ENCODE measurements around the gene NKD1. TPM values are rescaled to one million over a fixed set of nuclear protein-coding genes. Genes with fewer than 3 reads are reported as not detected.

Gene NKD1
- total RNA-seq, 2 donors from 2014 or later = 0.66 to 1.3 TPM

DNA sequence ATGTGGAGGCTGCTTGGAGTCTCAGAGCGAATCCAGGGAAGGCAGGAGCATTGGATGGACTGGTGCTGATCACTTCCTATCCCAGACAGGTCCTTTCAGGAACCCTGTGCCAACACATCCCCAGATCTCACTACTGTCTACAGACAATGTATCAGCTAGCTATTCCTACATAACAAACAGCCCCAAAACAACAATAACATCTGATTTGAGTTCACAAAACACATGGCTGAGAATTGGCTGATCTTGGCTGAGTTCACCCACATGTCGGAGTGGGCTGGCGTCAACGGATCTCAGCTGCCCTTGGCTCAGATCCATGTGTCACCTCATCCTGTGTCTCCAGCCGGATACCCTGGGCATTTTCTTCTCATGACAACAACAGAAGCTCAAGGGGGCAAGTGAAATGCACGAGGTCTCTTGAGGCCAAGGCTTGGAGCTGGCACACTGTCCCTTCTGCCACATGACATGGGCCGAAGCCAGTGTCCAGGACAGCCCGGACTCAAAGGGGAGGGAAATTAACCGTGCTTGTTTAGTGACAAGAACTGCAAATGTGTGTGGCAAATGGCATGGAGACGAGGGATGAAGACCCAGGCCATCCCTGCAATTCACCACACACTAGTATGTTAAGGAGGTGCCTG, 114.2 kb downstream of the NKD1 start:
- no peaks in the 10 kb centered on the region for H3K27me3 Mint-ChIP-seq
- H3K4me1 Mint-ChIP-seq = peaks cover 15% of the 10 kb centered on the region
- H3K36me3 Mint-ChIP-seq (ENCODE audit: low read depth) = peaks cover 1% of the 10 kb centered on the region
- H3K4me3 Mint-ChIP-seq = no peak overlapping the region
- H3K9me3 Mint-ChIP-seq = no peaks in the 10 kb centered on the region
- no peak overlapping the region for H3K27ac Mint-ChIP-seq
- no peak for ATAC-seq (replicated peaks)

- ATAC-seq (replicated peaks) = no peak
- Mint-ChIP-seq H3K9me3 (no peaks in the 10 kb centered on the region), H3K27ac (peak overlapping the region; percentile 30), H3K36me3 (ENCODE audit: low read depth) (peaks cover 20% of the 10 kb centered on the region), H3K27me3 (no peaks in the 10 kb centered on the region), H3K4me1 (peaks cover 28% of the 10 kb centered on the region), H3K4me3 (peak overlapping the region; percentile 77)
Measured at GRCh38 chr16:50664270-50664669, 116.1 kb downstream of the NKD1 start.

GRCh38 chr16:50665128-50665878, 117.1 kb downstream of the NKD1 start:
- H3K4me3 Mint-ChIP-seq = peak overlapping the region; percentile 77
- H3K36me3 Mint-ChIP-seq (ENCODE audit: low read depth) = peaks cover 25% of the 10 kb centered on the region
- peak; percentile 43 for ATAC-seq (replicated peaks)
- peak overlapping the region; percentile 30 for H3K27ac Mint-ChIP-seq
- H3K4me1 Mint-ChIP-seq = peaks cover 30% of the 10 kb centered on the region
- no peaks in the 10 kb centered on the region for H3K9me3 Mint-ChIP-seq
- no peaks in the 10 kb centered on the region for H3K27me3 Mint-ChIP-seq

DNA sequence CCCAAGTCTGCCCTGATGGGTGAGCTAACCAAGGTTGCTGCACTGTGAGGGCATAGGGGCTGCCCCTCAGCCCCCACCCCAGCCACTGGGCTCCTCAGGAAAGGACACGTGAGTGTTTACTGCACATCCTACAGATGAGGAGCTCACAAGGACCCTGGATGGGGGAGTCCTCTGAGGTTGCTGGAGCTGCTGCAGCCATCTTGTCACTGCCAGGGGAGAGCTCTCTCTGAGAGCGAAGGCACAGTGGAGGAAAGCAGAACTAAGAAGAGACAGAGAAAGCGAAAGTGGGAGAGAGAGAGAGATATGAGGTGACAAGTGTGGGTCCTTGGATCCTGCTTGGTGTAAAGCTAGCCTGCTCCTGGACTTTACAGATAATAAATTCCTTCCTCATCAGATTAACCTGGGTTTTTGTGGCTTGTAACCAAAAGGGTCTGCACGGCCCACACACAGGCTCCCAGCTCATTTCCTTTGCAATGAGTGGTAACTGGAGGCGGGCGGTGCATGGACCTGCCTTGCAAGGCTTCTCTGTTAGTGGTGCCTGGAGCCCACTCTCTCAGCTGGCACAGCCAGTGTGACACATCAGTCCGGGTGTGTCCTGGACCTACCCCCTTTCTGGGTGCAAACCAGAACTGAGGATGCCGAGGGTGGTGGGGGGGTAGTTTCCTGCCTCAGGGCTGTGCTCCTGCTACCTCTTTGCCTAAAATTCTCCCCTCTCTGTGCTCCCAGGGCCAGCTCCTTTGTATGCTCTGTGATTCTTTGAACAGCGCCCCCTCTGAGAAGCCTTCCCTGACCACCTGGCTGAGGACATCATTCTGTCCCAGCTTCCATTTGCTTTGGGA, 118.7 kb downstream of the NKD1 start:
- Mint-ChIP-seq H3K36me3 (ENCODE audit: low read depth) (peaks cover 40% of the 10 kb centered on the region), H3K9me3 (no peaks in the 10 kb centered on the region), H3K4me3 (peak overlapping the region; percentile 77), H3K27ac (peak overlapping the region; percentile 56), H3K4me1 (peaks cover 35% of the 10 kb centered on the region), H3K27me3 (no peaks in the 10 kb centered on the region)
- peak; percentile 86 for ATAC-seq (replicated peaks)

- H3K9me3 Mint-ChIP-seq = peaks cover 4% of the 10 kb centered on the region
- no peaks in the 10 kb centered on the region for H3K27me3 Mint-ChIP-seq
- H3K36me3 Mint-ChIP-seq (ENCODE audit: low read depth) = peaks cover 49% of the 10 kb centered on the region
- peak overlapping the region; percentile 56 for H3K27ac Mint-ChIP-seq
- H3K4me1 Mint-ChIP-seq = peaks cover 35% of the 10 kb centered on the region
- ATAC-seq (replicated peaks) = peak; percentile 7
- peak overlapping the region; percentile 77 for H3K4me3 Mint-ChIP-seq
Measured at GRCh38 chr16:50667497-50668367, 119.5 kb downstream of the NKD1 start.

DNA sequence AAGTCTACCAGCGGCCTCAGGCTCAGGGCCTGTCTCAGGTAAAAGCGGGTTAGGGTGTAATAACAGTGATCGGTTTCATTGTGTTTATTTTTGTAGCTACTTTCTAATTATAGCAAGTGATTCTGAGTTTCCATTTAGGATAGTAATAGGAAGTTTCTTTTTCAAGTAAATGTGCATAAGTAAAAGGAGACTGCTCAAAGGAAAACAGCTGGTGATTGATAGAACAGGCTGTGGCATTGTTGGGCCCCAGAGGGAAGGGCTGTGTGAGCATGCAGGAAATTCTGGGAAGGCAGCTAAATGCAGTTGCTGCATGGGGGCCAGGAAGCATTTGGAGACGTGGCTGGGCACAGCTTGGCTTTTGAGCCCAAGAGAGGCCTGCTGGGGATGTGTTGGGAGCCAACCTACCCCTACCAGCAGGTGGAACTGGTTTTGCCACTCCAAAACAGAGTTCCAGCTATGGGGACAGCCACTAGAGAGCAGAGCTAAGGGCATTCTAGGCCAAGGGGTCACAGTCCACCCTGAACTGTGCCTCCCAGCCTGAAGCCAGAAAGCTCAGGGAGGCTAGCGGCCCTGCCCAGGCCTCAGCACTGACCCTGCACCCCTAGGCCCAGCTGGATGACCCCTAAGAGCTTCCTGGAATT, 120.3 kb downstream of the NKD1 start:
- Mint-ChIP-seq H3K4me1 (peaks cover 35% of the 10 kb centered on the region), H3K9me3 (peaks cover 4% of the 10 kb centered on the region), H3K36me3 (ENCODE audit: low read depth) (peaks cover 57% of the 10 kb centered on the region), H3K27me3 (no peaks in the 10 kb centered on the region), H3K4me3 (peak overlapping the region; percentile 77), H3K27ac (peak overlapping the region; percentile 56)
- ATAC-seq (replicated peaks) = no peak

DNA sequence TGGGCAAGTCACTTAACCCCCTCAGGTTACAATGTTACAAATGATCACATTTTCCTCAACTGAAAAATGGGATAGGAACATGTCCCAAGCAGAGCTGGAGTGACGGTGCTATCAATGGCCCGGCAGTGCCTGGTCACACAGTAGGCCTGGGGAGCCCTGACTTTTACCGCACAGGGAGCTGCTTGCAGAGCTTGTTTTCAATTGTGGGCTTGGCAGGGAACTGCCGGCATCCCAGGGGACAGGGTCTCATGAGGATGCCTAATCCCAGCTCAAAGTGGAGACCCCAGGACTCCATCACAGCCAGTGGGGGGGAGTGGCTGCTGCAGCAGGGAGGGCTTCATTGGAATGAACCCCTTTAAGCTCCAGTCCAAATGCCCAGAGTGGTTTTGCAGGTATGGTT, 121.5 kb downstream of the NKD1 start:
- no peak for ATAC-seq (replicated peaks)
- H3K27ac Mint-ChIP-seq = no peak overlapping the region
- H3K4me3 Mint-ChIP-seq = no peak overlapping the region
- peaks cover 35% of the 10 kb centered on the region for H3K4me1 Mint-ChIP-seq
- H3K9me3 Mint-ChIP-seq = peaks cover 4% of the 10 kb centered on the region
- peaks cover 69% of the 10 kb centered on the region for H3K36me3 Mint-ChIP-seq (ENCODE audit: low read depth)
- no peaks in the 10 kb centered on the region for H3K27me3 Mint-ChIP-seq

GRCh38 chr16:50670476-50670875, 122.3 kb downstream of the NKD1 start:
- ATAC-seq (replicated peaks) = no peak
- Mint-ChIP-seq H3K4me3 (no peak overlapping the region), H3K27ac (no peak overlapping the region), H3K36me3 (ENCODE audit: low read depth) (peaks cover 76% of the 10 kb centered on the region), H3K4me1 (peaks cover 39% of the 10 kb centered on the region), H3K9me3 (peaks cover 4% of the 10 kb centered on the region), H3K27me3 (no peaks in the 10 kb centered on the region)

GRCh38 chr16:50671644-50672260, 123.6 kb downstream of the NKD1 start:
- Mint-ChIP-seq H3K27ac (no peak overlapping the region), H3K4me1 (peaks cover 41% of the 10 kb centered on the region), H3K4me3 (no peak overlapping the region), H3K36me3 (ENCODE audit: low read depth) (peaks cover 89% of the 10 kb centered on the region), H3K9me3 (peaks cover 4% of the 10 kb centered on the region), H3K27me3 (no peaks in the 10 kb centered on the region)
- ATAC-seq (replicated peaks) = peak; percentile 35

- H3K4me1 Mint-ChIP-seq = peaks cover 37% of the 10 kb centered on the region
- H3K27me3 Mint-ChIP-seq = no peaks in the 10 kb centered on the region
- H3K36me3 Mint-ChIP-seq (ENCODE audit: low read depth) = peaks cover 94% of the 10 kb centered on the region
- ATAC-seq (replicated peaks) = no peak
- H3K27ac Mint-ChIP-seq = no peak overlapping the region
- no peak overlapping the region for H3K4me3 Mint-ChIP-seq
- peaks cover 4% of the 10 kb centered on the region for H3K9me3 Mint-ChIP-seq
Measured at GRCh38 chr16:50673496-50674275, 125.5 kb downstream of the NKD1 start.

- Mint-ChIP-seq H3K9me3 (peaks cover 4% of the 10 kb centered on the region), H3K4me3 (no peak overlapping the region), H3K27me3 (no peaks in the 10 kb centered on the region), H3K36me3 (ENCODE audit: low read depth) (peaks cover 99% of the 10 kb centered on the region), H3K27ac (no peak overlapping the region), H3K4me1 (peaks cover 35% of the 10 kb centered on the region)
- peak; percentile 59 for ATAC-seq (replicated peaks)
Measured at GRCh38 chr16:50674831-50675230, 126.6 kb downstream of the NKD1 start.

DNA sequence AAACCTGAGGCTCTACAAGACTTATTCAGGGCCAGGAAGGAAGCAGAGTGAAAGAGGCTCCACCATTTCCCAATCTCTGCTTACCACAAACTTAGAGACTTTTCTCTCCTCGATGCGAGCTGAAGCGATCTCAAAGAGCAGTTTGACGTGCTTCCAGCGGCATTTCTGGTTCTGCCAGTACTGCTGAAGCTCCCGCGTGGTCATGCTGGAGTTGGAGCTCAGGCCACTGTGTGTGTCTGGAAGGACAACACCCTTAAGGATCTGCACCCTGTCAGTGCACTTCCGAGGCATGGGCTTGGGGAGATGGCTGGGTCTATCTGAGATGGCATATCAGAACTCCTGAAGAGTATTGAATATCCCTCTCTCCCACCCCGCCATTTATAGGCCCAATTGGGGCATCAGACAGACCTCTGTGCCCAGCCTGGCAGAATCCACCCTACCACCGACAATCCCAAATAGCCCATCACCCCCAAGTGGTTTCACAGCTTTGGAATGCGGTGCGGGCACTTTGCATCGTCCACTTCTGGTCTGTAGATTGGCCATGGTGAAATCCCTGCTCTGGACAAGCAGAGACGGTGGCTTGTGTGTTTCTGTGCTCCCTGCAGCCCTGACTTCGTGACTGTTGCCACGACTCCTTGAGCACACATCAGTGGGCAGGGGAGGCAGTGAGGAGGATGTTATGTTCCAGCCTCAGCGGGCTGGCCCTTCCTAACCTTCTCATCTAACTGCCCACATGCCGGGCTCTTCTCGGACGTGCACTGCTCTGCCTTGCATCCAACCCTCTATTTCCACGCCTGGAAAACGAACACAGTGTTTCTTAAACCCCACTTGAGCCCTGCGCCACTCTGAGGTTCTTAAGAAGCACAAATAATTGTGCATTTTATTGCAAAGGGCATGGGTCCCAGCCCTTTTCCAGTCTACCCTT, 127.8 kb downstream of the NKD1 start:
- no peak for ATAC-seq (replicated peaks)
- no peaks in the 10 kb centered on the region for H3K27me3 Mint-ChIP-seq
- H3K36me3 Mint-ChIP-seq (ENCODE audit: low read depth) = peaks cover 97% of the 10 kb centered on the region
- peak overlapping the region; percentile 61 for H3K27ac Mint-ChIP-seq
- peaks cover 31% of the 10 kb centered on the region for H3K4me1 Mint-ChIP-seq
- peak overlapping the region; percentile 88 for H3K4me3 Mint-ChIP-seq
- peaks cover 4% of the 10 kb centered on the region for H3K9me3 Mint-ChIP-seq
